GM21576 (cell line): ENCODE measurements around the gene NIPBL.
"Not testable (repeated sequence)": the region's sequence is repeated elsewhere in the genome, so short reads cannot be mapped to it uniquely, and the experiment has no call there.

Source experiments
- ATAC-seq: cut with Tn5 transposase; IDR thresholded peaks from one replicate; pipeline ENCODE4 v1.9.1; 2021; ENCODE audit warnings: mild to moderate bottlenecking, moderate library complexity; ENCODE audit not compliant: unreplicated experiment

NIPBL gene

GRCh38 chr5:36944607-36945225 lies 68.1 kb downstream of the NIPBL start:
- no peak for ATAC-seq

GRCh38 chr5:36945687-36946086 lies 69.1 kb downstream of the NIPBL start:
- ATAC-seq = no peak

DNA sequence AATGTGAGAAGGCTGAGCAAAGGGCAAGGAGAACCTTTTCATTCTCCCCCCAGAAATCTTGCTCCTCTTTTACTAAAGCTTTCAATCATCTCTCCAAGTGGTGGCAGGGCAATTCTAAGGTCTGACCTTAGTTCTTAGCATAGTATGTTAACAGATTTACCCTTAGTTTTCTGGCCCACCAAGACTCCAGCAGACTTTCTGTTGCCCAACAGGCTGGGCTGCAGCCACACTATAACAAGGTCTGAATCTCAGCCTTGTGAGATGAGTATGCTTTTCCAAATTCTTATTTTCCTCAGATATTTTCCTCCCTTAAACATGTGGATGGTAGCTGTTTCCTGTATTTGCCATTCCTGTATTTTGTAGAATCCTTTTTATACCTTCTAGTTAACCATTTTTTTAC lies 69.5 kb downstream of the NIPBL start:
- no peak for ATAC-seq

GRCh38 chr5:36948041-36948440 lies 71.5 kb downstream of the NIPBL start:
- no peak for ATAC-seq

DNA sequence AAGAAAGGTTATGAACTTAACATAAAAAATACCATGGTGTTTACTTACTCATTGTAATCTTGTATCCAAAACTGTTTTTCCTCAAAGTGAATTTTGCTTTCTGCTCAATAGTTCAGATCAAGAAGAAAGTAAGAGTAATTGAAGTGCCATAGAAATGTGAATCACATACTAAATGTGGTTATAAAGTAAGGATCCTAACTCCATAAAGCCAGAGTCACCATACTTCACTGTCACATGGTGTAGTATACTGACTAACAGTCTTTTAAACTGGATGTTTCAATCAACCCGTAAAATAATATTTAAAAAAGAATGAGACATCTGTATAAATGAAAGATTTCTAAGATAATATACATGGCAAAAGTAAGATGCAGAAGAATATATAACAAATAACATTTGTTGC lies 72.1 kb downstream of the NIPBL start:
- no peak for ATAC-seq

DNA sequence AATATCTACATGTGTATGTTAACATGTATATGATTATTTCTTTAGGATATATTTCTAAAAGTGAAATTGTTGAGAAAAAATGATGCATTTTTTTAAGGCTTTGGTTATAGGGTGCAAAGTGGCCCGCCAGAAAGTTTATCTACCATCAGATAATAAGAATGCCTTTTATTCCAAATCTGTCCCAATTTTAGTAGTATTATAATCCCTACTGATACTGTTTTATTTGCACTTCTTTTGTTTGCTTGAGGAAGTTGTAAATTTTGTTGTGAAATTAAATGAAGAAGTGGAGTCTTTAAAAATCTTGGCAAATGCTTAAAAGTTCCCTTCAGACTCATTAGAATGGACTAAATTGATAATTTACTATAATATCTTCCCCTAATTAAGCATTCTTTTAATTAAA lies 73.0 kb downstream of the NIPBL start:
- no peak for ATAC-seq

DNA sequence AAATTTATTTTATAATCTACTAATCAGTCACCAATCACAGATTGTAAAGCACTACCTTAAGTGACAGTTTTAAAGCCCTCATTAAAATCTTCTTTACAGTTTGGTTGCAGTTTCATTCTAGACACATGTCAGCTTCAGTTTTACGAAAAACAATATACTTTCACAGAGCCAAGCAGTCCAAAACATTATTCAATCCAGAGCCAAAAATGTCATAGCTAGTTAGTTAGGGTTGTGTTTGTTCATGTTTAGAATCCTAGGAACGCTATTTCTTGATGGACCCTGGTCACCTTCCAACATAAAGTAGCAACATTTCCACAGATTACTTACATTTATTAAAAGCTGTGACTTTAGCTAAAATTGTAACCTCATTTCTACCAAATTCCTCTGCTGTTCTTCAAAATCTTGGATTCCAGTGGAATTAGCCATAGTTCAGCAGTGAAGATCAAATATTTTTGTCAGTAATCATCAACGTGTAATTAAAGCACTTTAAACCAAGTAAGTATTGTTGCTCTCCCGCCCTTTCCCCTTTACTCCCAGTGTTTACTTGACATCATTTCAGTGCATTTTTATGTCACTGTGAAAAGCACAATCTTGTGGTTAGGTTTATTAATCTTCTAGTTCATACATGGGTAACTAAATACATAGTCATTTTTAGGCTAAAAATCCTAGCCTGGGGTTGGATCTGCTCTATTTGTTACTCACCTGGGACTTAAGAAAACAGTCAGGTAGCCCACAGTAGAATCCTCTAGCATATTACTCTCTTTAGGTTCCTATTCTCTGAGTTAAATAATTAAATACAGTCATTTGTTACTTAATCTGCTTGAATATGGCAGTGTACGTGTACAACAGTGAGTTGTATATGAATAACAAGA lies 74.3 kb downstream of the NIPBL start:
- ATAC-seq = no peak

- ATAC-seq = no peak
These were observed 76.5 kb downstream of the NIPBL start for GRCh38 chr5:36953043-36953442.

DNA sequence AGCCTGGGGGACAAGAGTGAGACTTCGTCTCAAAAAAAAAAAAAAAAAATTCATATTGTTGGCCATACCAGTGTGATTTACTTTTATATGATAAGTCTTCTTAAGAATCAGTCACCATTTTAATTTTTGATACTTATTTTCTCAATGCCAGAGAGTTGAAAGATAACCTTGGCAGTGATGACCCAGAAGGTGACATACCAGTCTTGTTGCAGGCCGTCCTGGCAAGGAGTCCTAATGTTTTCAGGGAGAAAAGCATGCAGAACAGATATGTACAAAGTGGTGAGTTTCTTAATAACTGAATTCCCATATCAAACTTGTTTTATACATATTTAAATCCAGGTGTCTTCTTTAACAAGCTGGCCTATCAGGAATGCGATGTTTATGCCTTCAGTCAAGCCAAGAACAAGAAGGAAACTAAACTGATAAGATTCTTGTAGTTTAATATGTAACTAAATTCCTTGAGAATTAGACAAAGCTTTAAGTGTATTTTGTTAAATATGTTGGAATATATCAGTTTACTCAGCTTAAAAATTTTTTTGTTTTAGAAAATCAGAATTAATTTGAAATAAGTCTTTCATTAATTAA lies 81.5 kb downstream of the NIPBL start:
- ATAC-seq = no peak

- ATAC-seq = no peak
These were observed 82.0 kb downstream of the NIPBL start for GRCh38 chr5:36958612-36959011.

GRCh38 chr5:36965179-36965578 lies 88.6 kb downstream of the NIPBL start:
- ATAC-seq = no peak

GRCh38 chr5:36969700-36970395 lies 93.3 kb downstream of the NIPBL start:
- no peak for ATAC-seq

DNA sequence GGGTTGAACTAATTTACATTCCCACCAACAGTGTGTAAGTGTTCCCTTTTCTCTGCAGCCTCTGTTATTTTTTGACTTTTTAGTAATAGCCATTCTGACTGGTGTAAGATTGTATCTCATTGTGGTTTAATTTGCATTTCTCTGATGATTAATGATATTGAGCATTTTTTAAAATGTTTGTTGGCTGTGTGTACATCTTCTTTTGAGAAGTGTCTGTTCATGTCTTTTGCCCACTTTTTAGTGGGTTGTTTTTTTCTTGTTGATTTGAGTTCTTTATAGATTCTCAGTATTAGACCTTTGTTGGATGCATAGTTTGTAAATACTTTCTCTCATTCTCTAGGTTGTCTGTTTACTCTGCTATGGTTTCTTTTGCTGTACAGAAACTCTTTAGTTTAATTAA lies 101.6 kb downstream of the NIPBL start:
- ATAC-seq = no peak

GRCh38 chr5:36982146-36982545 lies 105.6 kb downstream of the NIPBL start:
- ATAC-seq = no peak

DNA sequence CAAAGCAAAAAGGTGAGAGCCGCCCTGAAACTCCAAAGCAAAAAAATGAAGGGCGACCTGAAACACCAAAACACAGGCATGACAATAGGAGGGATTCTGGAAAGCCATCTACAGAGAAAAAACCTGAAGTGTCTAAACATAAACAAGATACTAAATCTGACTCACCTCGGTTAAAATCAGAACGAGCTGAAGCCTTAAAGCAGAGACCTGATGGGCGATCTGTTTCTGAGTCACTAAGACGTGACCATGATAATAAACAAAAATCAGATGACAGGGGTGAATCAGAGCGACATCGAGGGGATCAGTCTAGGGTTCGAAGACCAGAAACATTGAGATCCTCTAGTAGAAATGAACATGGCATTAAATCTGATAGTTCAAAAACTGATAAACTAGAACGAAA lies 108.8 kb downstream of the NIPBL start:
- ATAC-seq = no peak

DNA sequence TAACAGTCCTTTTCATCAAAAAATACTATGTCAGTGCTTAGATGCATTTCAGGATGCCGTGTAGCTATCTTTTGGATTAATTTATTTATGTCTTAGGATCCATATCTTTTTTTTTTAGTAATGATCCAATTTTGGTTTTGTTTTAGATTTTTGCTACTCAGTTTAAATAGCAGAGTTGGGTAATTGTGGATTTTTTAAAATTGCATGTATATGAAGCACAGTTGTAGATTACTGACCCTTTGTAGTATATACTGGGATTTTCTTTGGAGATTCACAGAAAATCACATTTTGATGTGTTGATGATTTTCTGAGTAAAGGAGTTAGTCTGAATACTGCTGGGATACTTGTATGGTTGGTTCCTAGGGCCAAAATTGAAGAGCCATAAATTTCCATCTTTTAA lies 111.8 kb downstream of the NIPBL start:
- ATAC-seq = no peak

GRCh38 chr5:36998578-36998977 lies 122.0 kb downstream of the NIPBL start:
- no peak for ATAC-seq

DNA sequence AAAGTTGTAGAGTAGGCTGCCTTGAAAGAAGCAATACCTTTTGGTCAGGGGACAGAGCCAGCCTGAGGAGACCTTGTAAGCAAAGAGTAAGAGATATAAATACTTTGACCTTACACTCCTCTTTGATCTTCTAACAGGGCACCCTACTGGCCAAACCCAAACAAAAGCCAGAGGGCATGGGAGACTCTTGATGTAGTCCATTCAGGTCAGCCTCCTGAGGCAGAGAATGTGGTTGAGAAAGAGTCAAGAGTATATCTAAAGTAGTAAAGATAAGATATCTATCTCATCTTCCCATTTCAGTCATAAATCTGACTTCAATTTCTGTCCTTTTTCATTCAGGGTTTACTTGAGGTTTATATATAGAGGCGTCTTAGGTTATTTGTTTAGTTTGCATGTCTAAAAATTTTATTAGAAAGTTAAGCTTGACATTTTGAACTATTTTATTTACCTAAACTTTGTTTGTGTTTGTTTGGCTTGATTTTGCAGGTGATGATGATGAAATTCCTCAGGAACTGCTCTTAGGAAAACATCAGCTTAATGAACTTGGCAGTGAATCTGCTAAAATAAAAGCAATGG lies 125.7 kb downstream of the NIPBL start:
- ATAC-seq = no peak

GRCh38 chr5:37005252-37005651 lies 128.7 kb downstream of the NIPBL start:
- ATAC-seq = no peak

DNA sequence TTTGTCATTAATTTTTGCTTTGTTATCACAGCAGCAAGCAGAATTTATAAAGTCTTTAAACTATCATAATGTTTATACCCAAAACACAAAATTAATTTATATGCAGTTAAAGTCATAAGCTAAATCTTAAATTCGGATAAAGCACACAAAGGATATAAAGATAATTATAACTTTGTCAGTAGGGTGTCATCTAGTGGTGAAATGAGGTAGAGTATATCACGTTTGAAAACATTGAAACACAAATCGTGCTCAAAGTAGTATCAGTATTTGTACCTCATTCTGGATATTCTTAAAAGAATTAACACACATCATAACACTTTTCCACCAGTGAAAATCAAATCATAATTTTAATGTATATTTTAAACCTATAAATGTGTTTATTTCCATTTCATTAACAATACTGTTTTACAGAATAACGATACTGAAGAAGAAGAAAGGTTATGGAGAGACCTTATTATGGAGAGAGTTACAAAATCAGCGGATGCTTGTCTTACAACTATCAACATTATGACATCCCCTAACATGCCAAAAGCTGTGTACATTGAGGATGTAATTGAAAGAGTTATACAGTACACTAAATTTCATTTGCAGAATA lies 129.5 kb downstream of the NIPBL start:
- no peak for ATAC-seq

GRCh38 chr5:37013181-37013580 lies 136.6 kb downstream of the NIPBL start:
- ATAC-seq = not testable (repeated sequence)
